ENCODE data around the gene MED15. TPM values are rescaled to one million over a fixed set of nuclear protein-coding genes. Genes with fewer than 3 reads are reported as not detected.
"Not testable (repeated sequence)": the region's sequence is repeated elsewhere in the genome, so short reads cannot be mapped to it uniquely, and the experiment has no call there.

The MED15 gene
- polyA plus RNA-seq, 1 experiment, result 17.3 TPM

DNA sequence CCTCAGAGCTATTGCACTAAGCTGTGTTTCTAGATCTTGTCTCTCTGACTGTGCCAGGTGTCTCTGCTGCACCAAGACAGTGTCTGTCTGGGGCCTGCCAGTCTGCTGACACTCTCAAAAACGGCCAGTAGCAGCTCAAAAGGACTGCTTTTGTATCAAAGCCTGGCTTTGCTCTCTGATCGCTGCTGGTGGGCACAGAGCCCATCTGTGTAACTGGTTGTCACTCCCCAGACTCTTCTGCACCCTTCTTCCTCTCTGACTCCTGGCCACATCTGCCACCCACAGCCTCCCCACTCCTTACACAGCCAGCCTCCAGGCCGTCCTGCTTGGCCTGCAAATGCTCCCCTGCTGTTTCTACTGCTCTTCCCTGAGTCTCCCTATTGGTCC lies 26.5 kb downstream of the MED15 start:
- CTCF ChIA-PET, result no interaction called here

DNA sequence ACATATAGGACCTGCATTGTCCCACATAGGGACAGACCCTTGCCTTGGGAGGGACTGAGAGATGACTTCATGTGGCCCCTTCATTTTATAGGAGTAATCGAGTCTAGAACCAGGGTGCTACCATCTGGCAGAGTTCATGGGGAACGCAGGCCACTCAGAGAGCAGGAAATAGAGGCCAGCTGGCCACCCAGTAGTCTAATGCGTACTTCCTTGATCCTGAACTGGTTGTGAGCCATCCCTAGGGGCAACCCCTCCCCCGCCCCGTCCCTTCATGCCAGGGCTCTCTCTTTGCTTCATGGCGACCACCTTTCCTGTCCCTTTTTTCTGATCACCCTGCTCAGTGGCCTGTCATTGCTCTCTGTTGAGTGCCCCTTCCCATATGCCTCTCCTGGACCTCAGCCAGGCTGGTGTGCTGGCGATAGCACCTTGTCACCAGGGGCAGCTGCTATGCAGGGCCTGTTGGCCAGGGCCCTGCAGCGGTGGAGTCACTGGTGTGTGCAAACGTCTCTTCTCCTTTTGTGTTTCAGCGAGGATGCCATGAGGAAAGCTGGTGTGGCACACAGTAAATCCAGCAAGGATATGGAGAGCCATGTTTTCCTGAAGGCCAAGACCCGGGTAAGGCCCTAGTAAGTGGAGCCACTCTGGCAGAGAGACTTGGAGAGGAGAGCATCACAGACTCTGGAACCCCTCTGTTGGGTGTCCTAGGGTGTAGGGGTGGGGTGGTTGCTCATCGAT lies 29.3 kb downstream of the MED15 start:
- POLR2A ChIA-PET, result no interaction called here
- no peak for DNase-seq (ENCODE audit: low read depth, low spot score)
- Histone ChIP-seq H3K9me3 (ENCODE audit: control insufficient read depth, insufficient read depth, low read length) (no peaks in the 10 kb centered on the region), H3K4me3 (ENCODE audit: low read depth, low read length) (no peak overlapping the region), H3K27me3 (ENCODE audit: control insufficient read depth, insufficient read depth, low read length) (no peaks in the 10 kb centered on the region), H3K27ac (ENCODE audit: low read depth, low read length) (no peak overlapping the region)
- TF ChIP-seq, protein P1, sequence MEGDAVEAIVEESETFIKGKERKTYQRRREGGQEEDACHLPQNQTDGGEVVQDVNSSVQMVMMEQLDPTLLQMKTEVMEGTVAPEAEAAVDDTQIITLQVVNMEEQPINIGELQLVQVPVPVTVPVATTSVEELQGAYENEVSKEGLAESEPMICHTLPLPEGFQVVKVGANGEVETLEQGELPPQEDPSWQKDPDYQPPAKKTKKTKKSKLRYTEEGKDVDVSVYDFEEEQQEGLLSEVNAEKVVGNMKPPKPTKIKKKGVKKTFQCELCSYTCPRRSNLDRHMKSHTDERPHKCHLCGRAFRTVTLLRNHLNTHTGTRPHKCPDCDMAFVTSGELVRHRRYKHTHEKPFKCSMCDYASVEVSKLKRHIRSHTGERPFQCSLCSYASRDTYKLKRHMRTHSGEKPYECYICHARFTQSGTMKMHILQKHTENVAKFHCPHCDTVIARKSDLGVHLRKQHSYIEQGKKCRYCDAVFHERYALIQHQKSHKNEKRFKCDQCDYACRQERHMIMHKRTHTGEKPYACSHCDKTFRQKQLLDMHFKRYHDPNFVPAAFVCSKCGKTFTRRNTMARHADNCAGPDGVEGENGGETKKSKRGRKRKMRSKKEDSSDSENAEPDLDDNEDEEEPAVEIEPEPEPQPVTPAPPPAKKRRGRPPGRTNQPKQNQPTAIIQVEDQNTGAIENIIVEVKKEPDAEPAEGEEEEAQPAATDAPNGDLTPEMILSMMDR (IDR thresholded peaks at IDR 0.05; ENCODE audit: low read depth, low read length), result no peak
- CTCF ChIA-PET, result interaction anchor here (0.5 to 1.1 kb wide), 2 partner anchors 28 to 103 kb away, joined by 3 to 4 read pairs; no protein-coding TSS in a partner anchor

More for the DNA sequence above, 26.5 kb downstream of the MED15 start:
- POLR2A ChIA-PET, result interaction anchor here (0.6 kb wide), 1 partner anchor 21 kb away, joined by 7 read pairs; no protein-coding TSS in a partner anchor
- H3K27ac ChIP-seq (ENCODE audit: low read depth, low read length), result no peak overlapping the region
- TF ChIP-seq, protein P1 (IDR thresholded peaks at IDR 0.05; ENCODE audit: low read depth, low read length), result no peak
- no peaks in the 10 kb centered on the region for H3K27me3 ChIP-seq (ENCODE audit: control insufficient read depth, insufficient read depth, low read length)
- no peak overlapping the region for H3K4me3 ChIP-seq (ENCODE audit: low read depth, low read length)
- DNase-seq (ENCODE audit: low read depth, low spot score), result no peak
- no peaks in the 10 kb centered on the region for H3K9me3 ChIP-seq (ENCODE audit: control insufficient read depth, insufficient read depth, low read length)

DNA sequence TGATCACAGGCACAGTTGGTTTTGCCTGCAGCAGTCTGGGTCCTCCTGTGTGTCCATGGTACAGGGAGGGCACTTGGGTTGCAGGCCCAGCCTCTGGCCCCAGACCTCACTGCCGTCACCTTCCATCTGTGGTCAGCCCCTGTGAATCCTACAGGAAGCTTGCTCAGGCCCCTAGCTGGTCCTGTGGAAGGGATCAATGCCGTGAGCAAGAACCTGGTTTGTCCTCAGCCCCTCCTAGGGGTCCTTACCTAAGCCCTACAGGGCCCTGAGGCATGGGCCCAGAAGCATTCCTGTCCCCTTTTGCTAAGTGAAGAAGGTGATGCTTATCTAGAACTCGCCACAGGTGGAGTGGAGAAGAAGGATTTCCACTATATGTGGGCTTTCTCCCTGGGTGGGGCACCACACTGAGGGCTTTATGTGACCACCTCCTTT lies 29.9 kb downstream of the MED15 start:
- H3K27ac ChIP-seq (ENCODE audit: low read depth, low read length), result no peak overlapping the region
- ChIA-PET POLR2A (no interaction called here), CTCF (interaction anchor here (1.1 kb wide), 1 partner anchor 27 kb away, joined by 4 read pairs; no protein-coding TSS in a partner anchor)
- TF ChIP-seq, protein P1 (IDR thresholded peaks at IDR 0.05; ENCODE audit: low read depth, low read length), result no peak
- H3K9me3 ChIP-seq (ENCODE audit: control insufficient read depth, insufficient read depth, low read length), result no peaks in the 10 kb centered on the region
- DNase-seq (ENCODE audit: low read depth, low spot score), result no peak
- no peaks in the 10 kb centered on the region for H3K27me3 ChIP-seq (ENCODE audit: control insufficient read depth, insufficient read depth, low read length)
- H3K4me3 ChIP-seq (ENCODE audit: low read depth, low read length), result no peak overlapping the region

DNA sequence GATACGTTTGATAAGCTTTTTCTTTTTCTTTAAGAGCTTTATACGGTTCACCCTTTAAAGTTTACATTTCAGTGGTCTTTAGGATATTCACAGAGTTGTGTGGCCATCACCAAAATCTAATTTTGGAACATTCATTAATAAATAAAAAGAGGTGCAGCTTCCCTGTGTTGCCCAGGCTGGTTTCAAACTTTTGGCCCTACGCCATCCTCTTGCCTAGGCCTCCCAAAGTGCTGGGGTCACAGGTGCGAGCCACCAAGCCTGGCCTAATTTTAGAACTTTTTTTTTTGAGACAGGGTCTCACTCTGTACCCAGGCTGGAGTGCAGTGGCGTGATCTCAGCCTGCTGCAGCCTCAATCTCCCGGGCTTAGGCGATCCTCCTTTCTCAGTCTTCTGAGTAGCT lies 30.6 kb downstream of the MED15 start:
- Histone ChIP-seq H3K4me3 (ENCODE audit: low read depth, low read length) (no peak overlapping the region), H3K27me3 (ENCODE audit: control insufficient read depth, insufficient read depth, low read length) (no peaks in the 10 kb centered on the region), H3K27ac (ENCODE audit: low read depth, low read length) (no peak overlapping the region), H3K9me3 (ENCODE audit: control insufficient read depth, insufficient read depth, low read length) (no peaks in the 10 kb centered on the region)
- ChIA-PET POLR2A (no interaction called here), CTCF (no interaction called here)
- TF ChIP-seq, protein P1 (IDR thresholded peaks at IDR 0.05; ENCODE audit: low read depth, low read length), result no peak
- DNase-seq (ENCODE audit: low read depth, low spot score), result no peak

DNA sequence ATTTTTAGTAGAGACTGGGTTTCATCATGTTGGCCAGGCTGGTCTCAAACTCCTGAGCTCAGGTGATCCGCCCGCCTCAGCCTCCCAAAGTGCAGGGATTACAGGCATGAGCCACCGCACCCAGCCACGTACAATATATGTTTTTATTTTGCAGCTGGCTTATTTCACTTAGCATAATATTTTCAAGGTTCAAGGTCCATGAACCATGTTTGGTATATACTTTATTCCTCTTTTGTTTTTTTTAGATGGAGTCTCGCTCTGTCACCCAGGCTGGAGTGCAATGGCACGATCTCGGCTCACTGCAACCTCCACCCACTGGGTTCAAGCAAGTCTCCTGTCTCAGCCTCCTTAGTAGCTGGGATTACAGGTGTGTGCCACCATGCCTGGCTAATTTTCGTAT lies 31.5 kb downstream of the MED15 start:
- DNase-seq (ENCODE audit: low read depth, low spot score); H3K27me3 ChIP-seq (ENCODE audit: control insufficient read depth, insufficient read depth, low read length); H3K27ac ChIP-seq (ENCODE audit: low read depth, low read length); CTCF ChIA-PET; H3K9me3 ChIP-seq (ENCODE audit: control insufficient read depth, insufficient read depth, low read length); POLR2A ChIA-PET; H3K4me3 ChIP-seq (ENCODE audit: low read depth, low read length): not testable (repeated sequence)
